NB4 (cell line): Measurements from ENCODE around the gene ESYT2.

Experiments used
- DNase-seq: peaks from one replicate; pipeline ENCODE4 v3.0.0; 2010; ENCODE audit warnings: low read depth
- H3K4me3 ChIP-seq: one replicate; pipeline ENCODE4 v1.5.1; 2011; ENCODE audit warnings: mild to moderate bottlenecking, low read depth, low read length, moderate library complexity
- MYC ChIP-seq: IDR thresholded peaks from 2 replicates; pipeline ENCODE4 v1.6.1; 2011; ENCODE audit warnings: low read depth, low read length
- POLR2A ChIP-seq: IDR thresholded peaks from 2 replicates; pipeline ENCODE4 v1.6.1; 2011; ENCODE audit warnings: mild to moderate bottlenecking; ENCODE audit not compliant: insufficient read length; ENCODE audit errors: extremely low read depth
- TF ChIP-seq, protein P1 (sequence below): IDR thresholded peaks from one replicate; pipeline ENCODE4 v1.5.1; 2012; ENCODE audit warnings: low read depth, low read length
- TF ChIP-seq, protein P2 (sequence below): IDR thresholded peaks from 2 replicates; pipeline ENCODE4 v1.6.1; 2011; ENCODE audit warnings: low read depth, low read length

ESYT2 gene

DNA sequence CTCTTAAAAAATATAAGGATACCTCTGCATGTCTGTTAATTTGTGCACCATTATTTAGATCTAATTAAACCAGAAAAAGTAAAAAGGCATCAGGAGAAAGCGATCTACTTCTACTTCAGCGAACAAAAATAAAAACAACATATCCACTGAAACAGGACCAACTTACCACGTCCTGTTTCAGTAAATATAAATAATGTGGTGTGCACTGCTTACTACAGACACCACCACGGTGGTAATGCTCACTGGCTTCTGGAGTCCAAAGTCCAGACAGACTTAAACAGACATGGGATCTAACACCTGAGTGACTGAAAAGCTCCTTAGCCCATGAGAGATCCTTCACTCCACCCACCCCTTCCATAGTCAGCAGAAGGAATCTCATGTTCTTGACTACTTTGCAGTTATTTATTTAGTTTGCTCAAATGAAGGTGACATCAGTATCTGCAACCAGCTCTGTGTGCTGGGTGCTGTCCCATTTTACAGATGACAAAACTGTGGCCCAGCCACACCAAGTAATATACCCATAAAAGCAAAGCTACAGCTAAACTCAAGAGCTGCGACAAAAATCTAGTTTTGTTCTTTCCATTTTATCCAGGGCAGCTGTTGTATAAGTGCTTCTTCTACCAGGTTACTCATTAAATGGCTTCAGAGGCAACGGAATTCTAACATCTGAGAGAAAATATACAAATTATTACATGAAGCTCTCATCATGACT, 62.6 kb downstream of the ESYT2 start:
- DNase-seq, result no peak
- no peak overlapping the region for H3K4me3 ChIP-seq
- TF ChIP-seq MYC (no peak), POLR2A (no peak)
- TF ChIP-seq, protein P1, sequence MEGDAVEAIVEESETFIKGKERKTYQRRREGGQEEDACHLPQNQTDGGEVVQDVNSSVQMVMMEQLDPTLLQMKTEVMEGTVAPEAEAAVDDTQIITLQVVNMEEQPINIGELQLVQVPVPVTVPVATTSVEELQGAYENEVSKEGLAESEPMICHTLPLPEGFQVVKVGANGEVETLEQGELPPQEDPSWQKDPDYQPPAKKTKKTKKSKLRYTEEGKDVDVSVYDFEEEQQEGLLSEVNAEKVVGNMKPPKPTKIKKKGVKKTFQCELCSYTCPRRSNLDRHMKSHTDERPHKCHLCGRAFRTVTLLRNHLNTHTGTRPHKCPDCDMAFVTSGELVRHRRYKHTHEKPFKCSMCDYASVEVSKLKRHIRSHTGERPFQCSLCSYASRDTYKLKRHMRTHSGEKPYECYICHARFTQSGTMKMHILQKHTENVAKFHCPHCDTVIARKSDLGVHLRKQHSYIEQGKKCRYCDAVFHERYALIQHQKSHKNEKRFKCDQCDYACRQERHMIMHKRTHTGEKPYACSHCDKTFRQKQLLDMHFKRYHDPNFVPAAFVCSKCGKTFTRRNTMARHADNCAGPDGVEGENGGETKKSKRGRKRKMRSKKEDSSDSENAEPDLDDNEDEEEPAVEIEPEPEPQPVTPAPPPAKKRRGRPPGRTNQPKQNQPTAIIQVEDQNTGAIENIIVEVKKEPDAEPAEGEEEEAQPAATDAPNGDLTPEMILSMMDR, result no peak
- TF ChIP-seq, protein P2, sequence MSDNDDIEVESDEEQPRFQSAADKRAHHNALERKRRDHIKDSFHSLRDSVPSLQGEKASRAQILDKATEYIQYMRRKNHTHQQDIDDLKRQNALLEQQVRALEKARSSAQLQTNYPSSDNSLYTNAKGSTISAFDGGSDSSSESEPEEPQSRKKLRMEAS, result no peak

DNA sequence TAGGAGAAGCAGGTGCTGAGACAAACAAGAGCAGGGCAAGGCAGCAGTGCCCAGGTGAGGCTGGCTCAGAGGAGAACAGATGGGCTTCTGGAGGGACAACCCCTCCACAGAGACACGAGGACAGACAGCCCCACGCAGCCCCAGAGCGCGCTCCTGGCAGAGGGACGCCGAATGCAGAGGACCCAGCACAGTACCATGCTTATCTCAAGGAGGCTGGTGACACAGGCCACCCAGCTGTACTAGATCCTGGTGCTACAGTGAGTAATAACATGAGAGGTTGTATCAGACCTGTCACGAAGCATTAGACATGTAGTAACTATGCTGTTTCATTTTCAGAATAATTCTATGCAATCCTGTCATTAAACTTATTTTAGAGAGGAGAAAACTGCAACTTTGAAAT, 64.3 kb downstream of the ESYT2 start:
- no peak for DNase-seq
- TF ChIP-seq MYC (no peak), POLR2A (no peak)

GRCh38 chr7:158763454-158764033, 65.8 kb downstream of the ESYT2 start:
- no peak for DNase-seq
- no peak overlapping the region for H3K4me3 ChIP-seq
- TF ChIP-seq POLR2A, result no peak
- TF ChIP-seq, protein P1, result no peak
- TF ChIP-seq MYC, result no peak
- TF ChIP-seq, protein P2, result no peak

More for the DNA sequence above, 64.3 kb downstream of the ESYT2 start:
- no peak overlapping the region for H3K4me3 ChIP-seq

DNA sequence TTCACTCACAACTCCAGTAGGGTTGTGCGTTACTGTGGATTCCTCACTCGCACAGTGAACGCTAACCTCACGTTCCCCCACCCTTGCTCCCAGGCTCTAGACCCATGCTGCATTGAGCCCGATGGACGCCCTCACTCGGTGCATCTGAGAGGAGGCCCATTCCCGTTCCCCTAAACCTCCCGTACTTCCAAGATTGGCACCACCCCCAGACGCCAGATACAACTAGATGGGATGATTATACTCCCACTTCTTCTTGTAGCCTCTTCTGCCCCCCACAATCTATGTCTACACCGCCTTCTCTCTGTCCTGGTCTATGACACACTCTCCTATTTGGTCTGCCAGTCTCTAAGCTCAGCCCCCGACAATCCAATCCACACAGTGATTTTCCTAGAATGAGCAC, 67.4 kb downstream of the ESYT2 start:
- no peak for DNase-seq
- no peak overlapping the region for H3K4me3 ChIP-seq
- TF ChIP-seq, protein P2, result no peak
- TF ChIP-seq POLR2A (no peak), MYC (no peak)
- TF ChIP-seq, protein P1, result no peak

DNA sequence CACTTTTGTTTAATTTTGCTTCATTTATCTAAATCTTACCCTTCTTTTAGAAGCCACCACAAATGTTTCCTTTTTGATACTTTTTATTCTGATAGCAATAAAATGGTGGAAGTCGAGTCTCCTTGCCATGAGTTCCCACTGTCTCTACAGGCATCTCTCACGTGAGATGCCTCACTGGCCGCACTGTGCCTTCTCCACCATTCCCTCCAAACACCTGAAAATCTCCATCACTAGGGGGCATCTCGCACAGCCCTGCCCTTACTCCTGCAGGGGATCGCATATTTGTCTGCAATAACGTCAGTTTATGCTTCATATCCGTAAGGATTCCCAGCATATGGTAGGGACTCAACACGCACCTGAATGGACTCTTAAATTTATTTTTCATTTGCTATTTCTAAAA, 68.4 kb downstream of the ESYT2 start:
- peak; percentile 32 for DNase-seq
- no peak overlapping the region for H3K4me3 ChIP-seq
- TF ChIP-seq, protein P2, result no peak
- TF ChIP-seq, protein P1, result peak; percentile 10

- no peak for DNase-seq
- H3K4me3 ChIP-seq, result no peak overlapping the region
- TF ChIP-seq, protein P1, result no peak
- TF ChIP-seq, protein P2, result no peak
- TF ChIP-seq POLR2A (no peak), MYC (no peak)
Measured at GRCh38 chr7:158760445-158760764, 68.9 kb downstream of the ESYT2 start.
